ENCODE data around the gene ARSK.

GRCh38 chr5:95554331-95554646 is 612 bp upstream of the ARSK start:
- TF ChIP-seq CTCF (IDR thresholded peaks at IDR 0.05) (no peak), POLR2A (IDR thresholded peaks at IDR 0.05) (no peak), EP300 (IDR thresholded peaks at IDR 0.05) (no peak), POLR2AphosphoS5 (IDR thresholded peaks at IDR 0.05) (no peak)

Data from sigmoid colon (tissue), 4 donors.